ENCODE measurements around the gene GFRA1.

GFRA1 gene

GRCh38 chr10:116111483-116112095 is 161.4 kb downstream of the GFRA1 start:
- FAIRE-seq (no peak), DNase-seq (ENCODE audit: extremely low spot score, insufficient read length, low read depth) (no peak)

- DNase-seq (ENCODE audit: extremely low spot score, insufficient read length, low read depth) (no peak), FAIRE-seq (no peak)
Measured at GRCh38 chr10:116110736-116111135, 162.3 kb downstream of the GFRA1 start.

DNA sequence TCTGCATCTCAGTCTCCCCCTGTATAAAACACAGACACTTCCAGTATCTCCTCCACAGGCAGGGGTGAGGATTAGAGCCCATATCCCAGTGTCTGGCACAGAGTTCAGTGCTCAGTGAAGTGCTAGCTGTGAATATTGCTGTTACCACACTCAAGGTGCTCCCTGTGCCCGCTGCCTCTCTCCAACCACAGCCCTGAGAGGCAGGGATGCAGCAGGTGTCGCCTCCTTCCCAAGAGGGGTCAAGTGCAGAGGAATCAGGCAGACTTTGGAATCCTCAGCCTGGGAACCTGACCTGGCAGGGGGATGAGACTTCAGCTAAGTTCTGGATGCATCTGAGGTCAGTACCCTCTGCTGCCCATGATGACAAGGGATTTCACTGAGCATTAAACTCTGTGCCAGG is 163.1 kb downstream of the GFRA1 start:
- FAIRE-seq (no peak), DNase-seq (ENCODE audit: extremely low spot score, insufficient read length, low read depth) (no peak)

GRCh38 chr10:116109481-116109880 is 163.5 kb downstream of the GFRA1 start:
- DNase-seq (ENCODE audit: extremely low spot score, insufficient read length, low read depth) (no peak), FAIRE-seq (no peak)

- FAIRE-seq (no peak), DNase-seq (ENCODE audit: extremely low spot score, insufficient read length, low read depth) (no peak)
Measured at GRCh38 chr10:116108095-116108494, 164.9 kb downstream of the GFRA1 start.

DNA sequence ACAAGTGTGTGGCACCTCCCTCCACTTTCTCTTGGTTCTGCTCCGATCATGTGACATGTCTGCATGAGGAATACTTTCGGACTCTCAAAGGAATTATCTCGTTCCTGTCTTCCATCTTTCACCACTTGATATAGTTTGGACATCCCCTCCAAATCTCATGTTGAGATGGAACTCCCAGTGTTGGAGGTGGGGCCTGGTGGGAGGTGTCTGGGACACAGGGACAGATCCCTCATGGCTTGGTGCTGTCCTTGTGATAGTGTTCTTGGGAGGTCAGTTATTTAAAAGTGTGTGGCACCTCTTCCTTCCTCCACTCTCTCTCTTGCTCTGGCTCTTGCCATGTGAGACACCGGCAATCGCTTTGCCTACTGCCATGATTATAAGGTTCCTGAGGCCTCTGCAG is 166.4 kb downstream of the GFRA1 start:
- FAIRE-seq (no peak), DNase-seq (ENCODE audit: extremely low spot score, insufficient read length, low read depth) (no peak)

- no peak for DNase-seq (ENCODE audit: extremely low spot score, insufficient read length, low read depth)
- FAIRE-seq: no peak
Measured at GRCh38 chr10:116105264-116105663, 167.7 kb downstream of the GFRA1 start.

GRCh38 chr10:116104210-116104932 is 168.6 kb downstream of the GFRA1 start:
- DNase-seq (ENCODE audit: extremely low spot score, insufficient read length, low read depth) (no peak), FAIRE-seq (no peak)

- no peak for FAIRE-seq
- no peak for DNase-seq (ENCODE audit: extremely low spot score, insufficient read length, low read depth)
Measured at GRCh38 chr10:116103668-116104067, 169.3 kb downstream of the GFRA1 start.

DNA sequence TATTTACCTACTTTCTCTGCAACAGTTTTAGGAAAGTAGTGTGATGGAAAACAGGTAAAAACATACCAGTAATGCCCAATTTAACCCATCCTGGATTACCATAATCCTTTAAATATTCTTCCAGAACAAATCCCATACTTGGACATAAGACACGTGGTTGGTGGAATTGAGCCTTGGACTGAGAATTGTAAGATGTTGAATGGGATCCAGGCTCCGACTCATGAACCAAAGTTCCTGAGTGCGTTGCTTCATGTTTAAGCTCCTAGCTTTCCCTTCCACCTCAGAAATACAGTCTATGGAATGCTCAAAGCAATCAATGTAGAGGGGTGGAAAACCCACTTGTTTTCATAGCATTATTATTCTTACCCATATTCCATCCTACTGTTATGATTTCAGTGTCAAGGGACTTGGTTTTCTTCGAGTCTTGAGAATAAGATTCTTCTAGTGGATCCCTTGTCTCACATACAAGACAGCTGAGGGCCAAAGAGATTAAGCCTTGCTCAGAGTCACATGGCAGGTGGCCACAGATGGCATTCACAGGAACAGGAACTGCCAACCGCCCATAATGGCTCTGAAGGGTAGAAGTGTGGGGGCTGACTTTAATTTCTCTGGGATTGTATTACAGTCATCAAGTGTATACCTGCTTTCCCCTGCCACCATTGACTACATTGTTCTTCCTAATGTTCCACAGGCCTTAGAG is 171.2 kb downstream of the GFRA1 start:
- FAIRE-seq: no peak
- DNase-seq (ENCODE audit: extremely low spot score, insufficient read length, low read depth): no peak

DNA sequence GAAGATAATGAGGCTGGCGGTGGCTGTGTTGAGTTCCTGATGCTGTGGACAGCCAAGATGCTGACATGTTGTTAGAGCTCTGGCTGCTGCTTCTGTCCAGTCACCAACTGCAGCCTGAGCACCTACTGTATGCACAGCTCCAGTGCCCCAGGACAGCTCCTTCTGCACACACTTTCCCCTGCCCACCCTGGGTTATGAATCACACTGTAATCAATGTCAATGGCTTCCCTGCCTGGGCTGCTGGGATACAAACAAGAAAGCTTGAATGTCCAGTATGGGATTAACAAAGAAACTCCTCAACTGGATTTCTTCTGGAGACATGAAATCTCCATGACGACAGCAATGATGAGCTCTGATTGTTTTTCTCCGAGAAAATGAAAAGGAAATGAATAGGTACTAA is 172.0 kb downstream of the GFRA1 start:
- FAIRE-seq (no peak), DNase-seq (ENCODE audit: extremely low spot score, insufficient read length, low read depth) (no peak)

DNA sequence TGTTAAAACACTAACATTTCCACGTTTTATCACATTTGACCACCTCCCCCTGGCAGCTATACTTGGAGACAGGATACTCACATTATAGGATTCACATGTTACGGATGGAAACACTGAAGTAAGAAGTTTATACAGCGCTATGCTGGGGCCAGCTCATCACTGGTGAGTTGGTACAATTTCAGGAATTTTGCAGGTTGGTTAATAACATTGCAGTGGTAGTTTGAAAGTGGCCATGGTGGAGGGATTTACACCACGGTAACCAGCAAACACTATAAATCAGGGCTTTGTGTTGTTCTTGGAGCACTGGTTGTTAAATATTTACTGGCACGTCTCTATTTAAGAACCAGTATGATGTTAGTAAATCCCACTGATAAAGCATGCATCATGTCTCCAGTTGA is 174.0 kb downstream of the GFRA1 start:
- no peak for FAIRE-seq
- no peak for DNase-seq (ENCODE audit: extremely low spot score, insufficient read length, low read depth)

- FAIRE-seq: no peak
- no peak for DNase-seq (ENCODE audit: extremely low spot score, insufficient read length, low read depth)
Measured at GRCh38 chr10:116098411-116099022, 174.5 kb downstream of the GFRA1 start.

DNA sequence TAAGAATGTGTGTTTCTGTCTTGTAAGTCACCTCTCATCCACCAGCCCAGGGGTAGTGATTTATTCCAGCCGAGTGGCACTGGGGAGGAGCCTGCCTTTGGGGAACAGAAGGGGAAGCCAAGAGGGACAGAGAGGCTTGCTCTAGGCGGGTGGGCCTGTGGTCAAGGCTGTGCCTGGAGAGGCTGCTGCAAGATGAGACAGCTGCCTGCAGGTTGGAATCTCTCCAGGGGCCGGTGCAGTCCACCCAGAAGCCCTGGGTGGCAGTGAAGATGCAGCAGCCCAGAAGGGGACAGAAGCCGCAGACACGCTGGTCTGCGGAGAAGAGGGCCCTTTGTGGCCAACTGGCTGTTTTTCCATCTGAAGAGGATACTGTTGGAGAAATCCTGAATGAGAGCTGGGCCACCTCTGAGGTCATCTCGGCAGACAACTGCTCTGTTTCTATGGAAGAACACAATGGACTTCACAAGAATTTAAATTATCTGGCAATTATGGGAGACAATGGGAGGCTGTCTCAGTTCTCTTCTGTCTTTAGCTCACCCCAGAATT is 175.7 kb downstream of the GFRA1 start:
- FAIRE-seq (no peak), DNase-seq (ENCODE audit: extremely low spot score, insufficient read length, low read depth) (no peak)

DNA sequence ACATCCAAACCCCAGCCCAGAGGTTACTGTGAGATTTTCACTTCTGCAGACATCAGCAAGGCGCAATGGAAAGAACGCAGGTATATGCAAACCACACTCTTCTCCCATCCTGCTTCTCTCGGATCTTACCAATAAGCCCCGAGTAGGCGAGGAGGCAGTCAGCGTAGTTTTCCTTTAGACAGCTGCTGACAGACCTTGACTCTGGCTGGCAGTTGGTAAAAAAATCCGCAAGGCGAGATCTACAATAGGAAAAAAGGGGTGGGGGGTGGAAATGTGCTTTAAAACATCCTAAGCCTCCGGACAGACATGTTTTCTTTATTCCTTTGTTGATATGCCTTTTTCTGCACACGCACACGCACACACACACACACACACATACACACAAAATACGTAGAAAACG is 176.5 kb downstream of the GFRA1 start:
- DNase-seq (ENCODE audit: extremely low spot score, insufficient read length, low read depth): no peak
- FAIRE-seq: no peak

DNA sequence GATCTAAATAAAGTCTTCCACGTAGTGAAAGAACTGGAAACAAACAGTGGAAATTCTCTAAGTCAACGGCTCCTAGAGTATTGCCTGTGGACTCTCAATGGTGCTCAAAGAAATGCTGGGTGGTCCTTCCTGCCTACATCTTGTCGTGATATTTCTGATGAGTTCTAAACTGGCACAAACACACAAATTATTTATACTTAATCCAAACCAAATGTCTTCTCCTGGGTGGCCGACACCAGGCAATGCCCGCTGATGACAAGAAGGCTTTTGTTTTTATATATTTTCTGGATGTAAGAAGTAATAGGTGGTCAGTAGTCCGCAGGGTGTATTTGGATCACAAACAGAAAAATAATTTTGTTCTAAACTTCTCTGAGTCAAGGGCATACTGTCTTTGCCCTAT is 178.7 kb downstream of the GFRA1 start:
- FAIRE-seq (no peak), DNase-seq (ENCODE audit: extremely low spot score, insufficient read length, low read depth) (no peak)

DNA sequence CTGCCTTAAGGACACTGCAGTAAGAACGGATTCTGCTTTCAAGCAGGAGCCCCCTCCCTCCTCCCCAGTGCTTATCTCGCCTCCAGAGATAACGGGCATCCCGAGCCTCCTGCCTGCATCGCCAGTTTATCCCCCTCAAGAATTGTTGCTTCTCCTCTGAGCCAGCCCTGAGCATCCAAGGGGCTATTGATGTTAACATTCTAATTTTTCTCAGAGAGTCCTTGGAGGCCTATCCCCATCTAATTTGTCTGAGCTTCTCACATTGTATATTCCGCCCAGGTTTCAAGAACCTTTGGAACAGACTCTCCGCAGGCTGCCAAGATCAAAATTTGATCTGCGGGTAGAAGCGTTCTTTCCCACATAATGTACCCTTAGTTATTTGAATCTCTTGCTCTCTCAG is 180.0 kb downstream of the GFRA1 start:
- DNase-seq (ENCODE audit: extremely low spot score, insufficient read length, low read depth) (no peak), FAIRE-seq (no peak)

DNA sequence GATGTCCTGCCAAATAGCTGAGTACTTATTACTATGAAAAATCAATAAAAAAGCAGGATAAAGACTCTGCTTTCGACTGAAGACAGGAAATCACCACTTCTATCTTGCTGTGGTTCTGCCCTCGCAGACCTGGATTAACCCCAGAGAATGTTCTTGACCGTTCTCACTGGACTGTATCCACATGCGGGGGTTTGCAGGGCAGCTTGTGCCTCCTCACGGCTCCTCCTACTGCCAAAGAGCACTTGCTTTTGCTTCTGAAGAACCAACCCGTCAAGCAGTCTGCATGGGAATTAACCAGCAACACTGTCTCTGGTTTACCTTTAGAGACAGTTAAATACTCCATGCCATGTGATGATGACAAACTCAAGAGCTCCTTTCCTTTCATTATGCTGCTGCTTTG is 184.0 kb downstream of the GFRA1 start:
- no peak for FAIRE-seq
- no peak for DNase-seq (ENCODE audit: extremely low spot score, insufficient read length, low read depth)

- FAIRE-seq (no peak), DNase-seq (ENCODE audit: extremely low spot score, insufficient read length, low read depth) (no peak)
Measured at GRCh38 chr10:116085323-116085722, 187.7 kb downstream of the GFRA1 start.

GRCh38 chr10:116084161-116084560 is 188.8 kb downstream of the GFRA1 start:
- FAIRE-seq (no peak), DNase-seq (ENCODE audit: extremely low spot score, insufficient read length, low read depth) (no peak)

Measured in GM18507 (cell line).